ENCODE results near the gene SACM1L. TPM values are rescaled to one million over a fixed set of nuclear protein-coding genes. Genes with fewer than 3 reads are reported as not detected.

SACM1L gene, protein sequence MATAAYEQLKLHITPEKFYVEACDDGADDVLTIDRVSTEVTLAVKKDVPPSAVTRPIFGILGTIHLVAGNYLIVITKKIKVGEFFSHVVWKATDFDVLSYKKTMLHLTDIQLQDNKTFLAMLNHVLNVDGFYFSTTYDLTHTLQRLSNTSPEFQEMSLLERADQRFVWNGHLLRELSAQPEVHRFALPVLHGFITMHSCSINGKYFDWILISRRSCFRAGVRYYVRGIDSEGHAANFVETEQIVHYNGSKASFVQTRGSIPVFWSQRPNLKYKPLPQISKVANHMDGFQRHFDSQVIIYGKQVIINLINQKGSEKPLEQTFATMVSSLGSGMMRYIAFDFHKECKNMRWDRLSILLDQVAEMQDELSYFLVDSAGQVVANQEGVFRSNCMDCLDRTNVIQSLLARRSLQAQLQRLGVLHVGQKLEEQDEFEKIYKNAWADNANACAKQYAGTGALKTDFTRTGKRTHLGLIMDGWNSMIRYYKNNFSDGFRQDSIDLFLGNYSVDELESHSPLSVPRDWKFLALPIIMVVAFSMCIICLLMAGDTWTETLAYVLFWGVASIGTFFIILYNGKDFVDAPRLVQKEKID
- total RNA-seq (ENCODE audit: unreplicated experiment) = 46.8 TPM
- long read RNA-seq, transcript SACM1L-201 (20 exons, 3,723 nt) = major isoform, 5 of 5 reads
- long read RNA-seq, partial matches to known transcripts = 0 of 5 reads
- long read RNA-seq, other reads (novel, unspliced or antisense) = 0 of 5 reads

DNA sequence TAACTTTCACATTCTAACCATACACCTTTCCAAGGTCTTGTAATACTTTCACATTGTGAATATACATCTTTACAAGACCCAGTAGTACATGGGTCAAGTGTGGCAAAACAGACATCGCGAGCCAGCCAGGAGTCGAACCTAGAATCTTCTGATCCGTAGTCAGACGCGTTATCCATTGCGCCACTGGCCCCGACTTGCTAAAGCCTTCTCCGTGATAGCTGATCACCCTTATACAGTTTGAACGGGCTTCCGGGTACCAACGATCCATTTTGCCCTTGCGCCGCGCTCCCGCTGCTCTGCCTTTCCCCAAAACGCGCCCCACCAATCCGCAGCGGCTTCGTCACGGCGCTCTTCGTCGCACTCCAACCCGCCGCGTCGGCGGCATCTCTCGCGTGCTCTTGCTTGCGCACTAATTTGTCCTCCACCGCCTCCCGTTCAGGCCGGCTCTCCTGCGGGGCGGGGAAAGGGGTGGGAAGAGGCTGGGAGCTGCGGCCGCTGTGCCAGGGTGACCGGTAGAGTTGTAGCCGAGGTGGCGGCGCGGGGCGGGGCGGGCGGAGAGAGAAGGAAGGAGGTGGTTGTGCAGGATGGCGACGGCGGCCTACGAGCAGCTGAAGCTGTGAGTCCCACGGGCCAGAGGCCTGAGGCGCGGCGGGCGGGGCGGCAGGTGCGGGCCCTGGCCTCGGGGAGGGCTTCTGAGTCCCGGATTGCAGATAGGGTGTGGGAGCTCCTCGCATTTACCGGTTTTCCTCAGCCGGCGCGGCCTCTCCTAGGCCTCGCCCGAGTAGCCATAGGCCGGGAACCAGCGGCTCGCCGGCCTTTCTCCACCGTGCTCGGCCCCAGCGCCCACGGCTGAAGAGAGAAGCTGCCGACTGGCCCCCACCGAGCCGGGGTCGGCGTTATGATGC, at the start of gene SACM1L:
Gene SACM1L, plus strand, starts transcription at position 515 of the 905 bp plus-strand sequence. Its CDS starts 70 bp downstream, at position 585.
- DNase-seq (ENCODE audit: low spot score) = peak; percentile 93
- H3K4me3 Mint-ChIP-seq (ENCODE audit: unreplicated experiment) = peak within 1 kb of the TSS; percentile 94
- H3K27ac Mint-ChIP-seq (ENCODE audit: unreplicated experiment) = peak within 1 kb of the TSS; percentile 97
- H3K27me3 Mint-ChIP-seq (ENCODE audit: unreplicated experiment) = peaks cover 11% of the 10 kb centered on the region
- TF ChIP-seq, protein P1, sequence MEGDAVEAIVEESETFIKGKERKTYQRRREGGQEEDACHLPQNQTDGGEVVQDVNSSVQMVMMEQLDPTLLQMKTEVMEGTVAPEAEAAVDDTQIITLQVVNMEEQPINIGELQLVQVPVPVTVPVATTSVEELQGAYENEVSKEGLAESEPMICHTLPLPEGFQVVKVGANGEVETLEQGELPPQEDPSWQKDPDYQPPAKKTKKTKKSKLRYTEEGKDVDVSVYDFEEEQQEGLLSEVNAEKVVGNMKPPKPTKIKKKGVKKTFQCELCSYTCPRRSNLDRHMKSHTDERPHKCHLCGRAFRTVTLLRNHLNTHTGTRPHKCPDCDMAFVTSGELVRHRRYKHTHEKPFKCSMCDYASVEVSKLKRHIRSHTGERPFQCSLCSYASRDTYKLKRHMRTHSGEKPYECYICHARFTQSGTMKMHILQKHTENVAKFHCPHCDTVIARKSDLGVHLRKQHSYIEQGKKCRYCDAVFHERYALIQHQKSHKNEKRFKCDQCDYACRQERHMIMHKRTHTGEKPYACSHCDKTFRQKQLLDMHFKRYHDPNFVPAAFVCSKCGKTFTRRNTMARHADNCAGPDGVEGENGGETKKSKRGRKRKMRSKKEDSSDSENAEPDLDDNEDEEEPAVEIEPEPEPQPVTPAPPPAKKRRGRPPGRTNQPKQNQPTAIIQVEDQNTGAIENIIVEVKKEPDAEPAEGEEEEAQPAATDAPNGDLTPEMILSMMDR (IDR thresholded peaks at IDR 0.05; ENCODE audit: unreplicated experiment) = no peak
- H3K36me3 Mint-ChIP-seq (ENCODE audit: low read depth, unreplicated experiment) = peaks cover 4% of the 10 kb centered on the region
- H3K9me3 Mint-ChIP-seq (ENCODE audit: unreplicated experiment) = no peaks in the 10 kb centered on the region
- H3K4me1 Mint-ChIP-seq (ENCODE audit: unreplicated experiment) = peaks cover 34% of the 10 kb centered on the region

DNA sequence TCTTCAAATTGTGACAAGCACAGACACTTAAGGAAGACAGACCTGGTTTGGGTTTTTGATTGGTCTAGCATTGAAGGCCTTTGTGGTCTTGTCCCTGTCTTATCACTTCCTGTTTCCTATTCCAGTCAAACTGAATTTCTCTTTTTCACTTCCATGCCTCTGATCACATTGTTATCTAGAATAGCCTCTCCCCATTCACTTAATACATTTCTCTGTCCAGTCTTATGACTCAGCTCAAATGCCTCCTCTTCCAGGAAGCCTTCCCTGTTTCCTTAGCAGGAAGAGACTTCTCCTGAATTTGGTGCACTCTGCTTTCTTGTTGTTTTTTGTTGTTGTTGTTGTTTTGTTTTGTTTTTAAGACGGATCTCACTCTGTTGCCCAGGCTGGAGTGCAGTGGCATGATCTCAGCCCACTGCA, 49.1 kb upstream of the SACM1L start:
- no peak for DNase-seq (ENCODE audit: low spot score)
- peaks cover 20% of the 10 kb centered on the region for H3K36me3 Mint-ChIP-seq (ENCODE audit: low read depth, unreplicated experiment)
- peaks cover 42% of the 10 kb centered on the region for H3K4me1 Mint-ChIP-seq (ENCODE audit: unreplicated experiment)
- H3K27me3 Mint-ChIP-seq (ENCODE audit: unreplicated experiment) = peaks cover 2% of the 10 kb centered on the region
- no peak overlapping the region for H3K4me3 Mint-ChIP-seq (ENCODE audit: unreplicated experiment)
- H3K27ac Mint-ChIP-seq (ENCODE audit: unreplicated experiment) = peak overlapping the region; percentile 74
- TF ChIP-seq, protein P1 (IDR thresholded peaks at IDR 0.05; ENCODE audit: unreplicated experiment) = no peak
- no peaks in the 10 kb centered on the region for H3K9me3 Mint-ChIP-seq (ENCODE audit: unreplicated experiment)

DNA sequence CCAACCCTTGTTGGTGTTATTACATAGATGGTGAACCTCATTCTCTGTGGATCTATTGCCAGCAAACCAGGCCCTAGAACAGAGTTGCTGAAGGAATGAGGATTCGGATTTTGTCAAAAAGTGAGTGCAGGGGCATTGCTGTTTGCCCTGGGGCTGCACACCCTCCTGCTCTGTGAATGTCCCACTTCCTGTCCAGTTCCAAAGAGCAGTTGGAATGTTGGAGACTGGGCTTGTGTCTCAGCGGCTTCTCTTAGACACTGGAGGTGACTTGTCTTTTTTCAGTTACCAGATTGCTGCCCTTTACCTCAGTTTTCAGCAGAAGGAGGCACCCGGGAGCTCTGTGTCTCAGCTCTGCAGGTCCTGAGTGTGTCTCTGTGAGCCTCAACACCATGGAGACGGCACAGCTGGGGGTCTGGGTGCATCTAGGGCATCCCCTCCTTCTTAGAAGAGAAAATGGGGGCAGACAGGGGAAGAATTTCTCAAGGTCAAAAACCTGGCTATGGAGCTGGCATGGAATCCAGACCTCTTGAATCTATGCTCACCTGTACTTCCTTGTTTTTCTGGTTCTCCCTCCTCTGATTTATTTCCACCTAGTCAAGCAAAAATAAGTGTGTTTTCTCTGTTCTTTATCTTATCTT, 48.4 kb upstream of the SACM1L start:
- Mint-ChIP-seq H3K27me3 (ENCODE audit: unreplicated experiment) (no peaks in the 10 kb centered on the region), H3K36me3 (ENCODE audit: low read depth, unreplicated experiment) (peaks cover 17% of the 10 kb centered on the region), H3K4me1 (ENCODE audit: unreplicated experiment) (peaks cover 47% of the 10 kb centered on the region), H3K4me3 (ENCODE audit: unreplicated experiment) (no peak overlapping the region), H3K27ac (ENCODE audit: unreplicated experiment) (peak overlapping the region; percentile 74), H3K9me3 (ENCODE audit: unreplicated experiment) (no peaks in the 10 kb centered on the region)
- TF ChIP-seq, protein P1 (IDR thresholded peaks at IDR 0.05; ENCODE audit: unreplicated experiment) = no peak
- DNase-seq (ENCODE audit: low spot score) = no peak

DNA sequence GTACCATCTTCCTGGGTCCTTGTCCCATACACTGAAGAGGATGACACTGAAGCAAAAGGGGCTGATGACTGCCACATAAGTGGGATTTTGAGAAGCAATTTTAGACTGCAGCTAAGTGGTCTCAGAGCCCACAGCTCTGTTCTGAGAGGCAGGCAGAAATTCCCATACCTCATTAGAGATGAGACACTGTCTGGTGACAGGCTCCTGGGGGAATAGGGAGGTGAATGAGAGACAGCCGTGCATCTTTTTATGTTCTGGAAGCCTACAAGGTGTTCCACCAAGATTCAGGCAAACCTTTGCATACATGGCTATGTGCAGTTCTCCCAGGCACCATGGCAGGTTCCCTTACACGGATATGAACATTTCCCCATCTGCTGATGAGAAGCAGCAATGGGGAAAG, 47.4 kb upstream of the SACM1L start:
- no peak for DNase-seq (ENCODE audit: low spot score)
- no peaks in the 10 kb centered on the region for H3K27me3 Mint-ChIP-seq (ENCODE audit: unreplicated experiment)
- TF ChIP-seq, protein P1 (IDR thresholded peaks at IDR 0.05; ENCODE audit: unreplicated experiment) = no peak
- no peak overlapping the region for H3K4me3 Mint-ChIP-seq (ENCODE audit: unreplicated experiment)
- H3K27ac Mint-ChIP-seq (ENCODE audit: unreplicated experiment) = no peak overlapping the region
- H3K4me1 Mint-ChIP-seq (ENCODE audit: unreplicated experiment) = peaks cover 53% of the 10 kb centered on the region
- H3K9me3 Mint-ChIP-seq (ENCODE audit: unreplicated experiment) = no peaks in the 10 kb centered on the region
- peaks cover 16% of the 10 kb centered on the region for H3K36me3 Mint-ChIP-seq (ENCODE audit: low read depth, unreplicated experiment)
